Breast epithelium (tissue), 3 donors: ENCODE data around the gene MDC1.

Source experiments
- CTCF ChIP-seq, 3 donors: fragments of 450-650 bp; IDR thresholded peaks; one replicate each; pipeline ENCODE4 v1.5.1; 2016 to 2017; ENCODE audit warnings: antibody characterized with exemption in 3 of 3, mild to moderate bottlenecking in 3 of 3, moderate library complexity in 3 of 3
- POLR2A ChIP-seq: fragments of 450-650 bp; IDR thresholded peaks from one replicate; pipeline ENCODE4 v1.6.1; 2016; ENCODE audit warnings: antibody characterized with exemption, mild to moderate bottlenecking, moderate library complexity
- POLR2AphosphoS5 ChIP-seq, 3 donors: sonication (generic); formaldehyde crosslinking; IDR thresholded peaks; one replicate each; pipeline ENCODE4 v1.6.1; 2017; ENCODE audit warnings: antibody characterized with exemption in 3 of 3

GRCh38 chr6:30703011-30703410 lies 14.1 kb downstream of the MDC1 start:
- TF ChIP-seq POLR2A (no peak), CTCF (IDR thresholded peaks at IDR 0.05) (no peak), POLR2AphosphoS5 (IDR thresholded peaks at IDR 0.05) (no peak)
